HG03342 (cell line): ENCODE results near the gene TMEM91.
A peak's percentile ranks its signal among the peaks of the same experiment; 100 is the strongest.
"Not testable (repeated sequence)": the region's sequence is repeated elsewhere in the genome, so short reads cannot be mapped to it uniquely, and the experiment has no call there.

Experiments used
- ATAC-seq: cut with Tn5 transposase; IDR thresholded peaks from one replicate; pipeline ENCODE4 v1.9.1; 2021; ENCODE audit warnings: mild to moderate bottlenecking, moderate library complexity; ENCODE audit not compliant: unreplicated experiment

The TMEM91 gene

DNA sequence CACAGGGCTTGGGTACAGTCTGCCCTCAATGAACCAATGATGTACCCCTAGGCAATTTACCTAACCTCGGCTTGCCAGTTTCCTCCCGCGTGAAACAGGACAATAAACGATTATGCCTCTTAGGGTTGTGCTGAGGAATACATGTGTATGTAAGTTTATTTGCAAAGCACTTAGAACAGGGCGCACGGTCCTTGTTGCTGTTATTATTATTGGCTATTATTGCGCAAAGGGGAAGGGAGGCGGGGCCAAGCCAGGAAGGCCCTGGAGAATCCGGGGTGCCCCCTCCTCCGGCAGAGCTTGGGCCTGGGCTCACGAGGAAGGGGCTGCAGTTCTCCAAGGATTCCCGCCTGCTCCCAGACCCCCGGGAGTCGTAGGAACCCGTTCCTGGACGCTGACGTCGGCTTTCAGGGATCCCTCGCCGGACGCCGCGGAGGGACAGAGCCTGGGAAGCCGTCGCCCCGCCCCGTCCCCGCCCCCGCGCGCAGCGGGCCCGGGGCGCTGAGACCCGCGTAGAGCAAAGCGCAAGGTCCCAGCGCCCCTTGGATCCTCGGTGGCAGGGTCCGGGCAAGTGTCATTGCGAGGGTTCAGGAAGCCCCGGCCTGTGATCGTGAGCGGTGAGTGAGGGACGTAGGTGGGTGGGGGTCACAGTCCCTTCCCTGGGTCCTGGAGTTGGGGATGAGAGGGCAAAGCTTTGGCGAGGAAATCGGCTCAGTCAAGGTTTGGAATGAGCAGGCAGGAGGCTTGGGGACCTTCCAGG, at the start of gene TMEM91:
TSS of gene TMEM91 (plus strand) at position 293 of the 757 bp plus-strand sequence. CDS start 1,777 bp downstream, outside the sequence.
- no peak for ATAC-seq

DNA sequence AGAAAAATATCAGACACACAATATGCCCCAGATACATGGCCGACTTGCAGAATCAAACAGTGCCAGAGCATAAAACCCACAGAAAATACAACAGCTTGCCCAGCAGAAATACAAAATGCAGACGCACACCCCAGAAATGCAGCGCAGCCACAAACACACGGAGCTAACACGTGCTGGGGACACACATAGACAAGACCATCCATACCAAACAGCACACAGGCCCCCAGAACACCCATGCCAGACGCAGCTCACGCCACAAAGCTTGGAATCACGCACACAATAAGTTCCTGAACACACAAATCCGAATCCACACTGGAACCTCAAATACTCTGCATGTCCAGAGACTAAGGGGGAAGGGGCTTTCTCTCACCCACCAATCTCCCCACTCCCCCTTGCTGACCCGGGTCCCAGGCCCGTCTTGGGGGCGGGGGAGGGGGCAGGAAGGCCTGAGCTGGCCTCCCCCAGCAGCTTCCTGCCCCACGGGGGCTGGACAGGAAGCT, 49.2 kb upstream of the TMEM91 start:
- no peak for ATAC-seq

DNA sequence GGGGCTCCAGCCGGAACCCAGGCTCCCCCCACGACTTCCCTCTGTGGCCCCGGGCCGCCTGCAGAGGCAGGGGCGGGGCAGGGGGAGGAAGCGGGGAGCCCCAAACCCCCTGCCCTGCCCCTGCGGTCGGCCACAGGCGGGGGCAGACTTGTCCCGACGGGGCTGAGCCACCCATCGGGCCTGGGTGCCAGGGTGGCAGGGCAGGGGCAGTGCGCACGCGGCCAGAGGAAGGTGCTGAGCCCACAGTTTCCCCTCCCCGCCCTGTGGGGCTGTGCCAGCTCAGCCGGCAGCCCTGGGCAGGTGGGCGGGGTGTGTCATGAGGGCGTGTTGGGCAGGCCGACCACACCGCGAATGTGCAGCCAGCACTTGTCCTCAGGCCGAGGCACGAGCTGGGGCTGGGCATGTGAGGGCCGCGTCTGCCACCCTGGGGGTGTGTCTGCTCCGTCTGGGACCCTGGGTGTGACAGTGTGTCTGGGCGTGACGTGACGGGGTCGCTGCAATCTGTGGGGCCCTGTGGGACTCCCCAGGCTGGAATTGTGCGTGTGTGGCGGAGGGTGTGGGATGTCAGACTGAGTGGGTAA, 48.7 kb upstream of the TMEM91 start:
- ATAC-seq, result peak; percentile 36

DNA sequence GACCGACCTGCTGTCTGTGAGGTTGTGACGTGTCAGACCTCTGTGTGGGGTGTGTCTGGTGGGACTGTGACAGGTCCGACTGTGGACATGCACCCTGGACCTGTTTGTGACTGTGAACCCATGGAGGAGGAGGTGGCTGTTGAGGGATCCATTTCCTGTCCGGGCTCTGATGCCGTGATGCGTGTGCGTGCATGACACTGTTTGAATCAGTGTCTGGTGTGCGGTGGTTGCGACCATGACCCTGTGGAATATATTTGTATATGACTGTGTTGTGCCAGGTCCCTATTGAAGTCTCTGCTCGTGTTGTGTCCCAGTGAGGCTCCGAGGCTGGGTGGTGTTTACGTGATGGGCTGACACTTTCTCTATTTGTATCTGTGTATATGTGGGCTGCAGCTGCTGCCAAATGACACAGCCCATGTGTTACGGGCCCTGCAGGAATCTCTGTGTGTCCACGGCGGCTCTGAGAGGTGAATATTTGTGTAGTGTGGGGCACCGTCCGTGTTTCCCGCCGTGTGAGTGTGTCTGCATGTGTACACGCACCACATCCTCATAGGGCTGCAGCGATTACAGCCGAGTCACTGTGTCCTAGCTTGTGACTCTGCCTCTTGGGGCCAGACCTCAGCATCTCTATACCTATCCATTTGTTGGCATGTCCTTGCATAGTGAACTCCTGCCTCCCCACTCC, 48.0 kb upstream of the TMEM91 start:
- peak; percentile 16 for ATAC-seq

DNA sequence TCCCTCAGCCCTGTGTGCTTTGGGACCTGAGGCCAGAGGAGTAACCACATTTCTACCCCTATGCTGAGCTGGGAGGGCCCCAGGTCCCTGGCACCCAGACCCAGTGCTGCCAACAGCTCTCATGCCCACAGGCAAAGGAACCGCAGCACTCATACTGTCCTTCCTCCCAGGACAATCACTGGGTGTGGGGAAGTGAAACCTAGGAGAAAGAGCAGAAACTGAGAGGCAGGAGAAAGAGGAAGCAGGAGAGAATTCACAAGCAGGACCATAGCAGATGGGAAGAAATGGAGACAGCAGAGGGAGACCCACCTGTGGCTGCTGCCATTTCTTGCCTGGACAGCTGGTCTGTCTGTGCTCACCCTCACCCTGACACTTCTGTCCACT, 47.5 kb upstream of the TMEM91 start:
- peak; percentile 7 for ATAC-seq

DNA sequence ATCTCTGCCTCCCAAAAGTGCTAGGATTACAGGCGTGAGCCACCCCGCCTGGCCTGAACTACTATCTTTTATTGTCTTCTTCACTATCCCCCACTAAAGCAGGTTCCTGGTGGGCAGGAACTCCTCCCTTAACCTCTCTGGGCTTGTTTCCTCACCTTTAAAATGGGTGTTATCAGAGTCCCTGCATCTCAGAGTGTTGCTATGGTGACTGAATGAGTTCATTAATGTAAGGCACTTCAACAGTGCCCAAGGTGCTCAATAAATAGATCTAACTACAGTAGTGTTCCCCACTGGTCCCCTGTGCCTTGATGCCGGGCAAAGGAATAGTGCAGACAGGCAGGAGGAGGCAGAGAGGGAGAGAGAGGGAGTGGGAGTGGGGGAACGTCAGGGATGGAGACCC, 45.9 kb upstream of the TMEM91 start:
- ATAC-seq, result no peak

DNA sequence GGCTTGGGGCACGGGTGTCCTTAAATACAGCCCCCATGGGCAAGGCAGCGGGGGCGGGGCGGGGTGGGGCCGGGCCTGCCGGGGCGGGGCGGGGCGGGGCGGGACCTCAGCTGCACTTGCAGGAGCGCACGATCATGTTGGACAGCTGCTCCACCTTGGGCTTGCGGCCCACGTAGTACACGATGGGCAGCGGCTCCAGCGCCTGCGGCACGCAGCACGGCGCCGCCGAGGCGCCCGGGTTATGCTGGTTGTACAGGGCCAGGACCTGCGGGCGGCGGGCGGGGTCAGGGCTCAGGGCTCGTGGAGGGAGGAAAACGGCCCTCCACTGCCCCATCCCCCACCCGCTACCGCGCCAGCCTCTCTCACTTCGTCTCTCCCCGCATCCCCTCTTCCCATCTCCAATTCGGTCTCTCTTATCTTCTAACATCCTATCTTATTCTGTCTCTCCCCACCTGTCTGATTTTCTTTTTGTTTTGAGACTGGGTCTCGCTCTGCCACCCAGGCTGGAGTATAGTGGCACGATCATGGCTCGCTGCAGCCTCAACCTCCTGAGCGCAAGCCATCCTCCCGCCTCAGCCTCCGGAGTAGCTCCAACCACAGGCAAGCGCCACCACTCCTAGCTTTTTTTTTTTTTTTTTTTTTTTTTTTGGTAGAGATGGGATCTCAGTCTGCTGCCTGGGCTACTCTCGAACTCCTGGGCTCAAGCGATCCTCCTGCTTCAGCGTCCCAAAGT, 45.2 kb upstream of the TMEM91 start:
- no peak for ATAC-seq

DNA sequence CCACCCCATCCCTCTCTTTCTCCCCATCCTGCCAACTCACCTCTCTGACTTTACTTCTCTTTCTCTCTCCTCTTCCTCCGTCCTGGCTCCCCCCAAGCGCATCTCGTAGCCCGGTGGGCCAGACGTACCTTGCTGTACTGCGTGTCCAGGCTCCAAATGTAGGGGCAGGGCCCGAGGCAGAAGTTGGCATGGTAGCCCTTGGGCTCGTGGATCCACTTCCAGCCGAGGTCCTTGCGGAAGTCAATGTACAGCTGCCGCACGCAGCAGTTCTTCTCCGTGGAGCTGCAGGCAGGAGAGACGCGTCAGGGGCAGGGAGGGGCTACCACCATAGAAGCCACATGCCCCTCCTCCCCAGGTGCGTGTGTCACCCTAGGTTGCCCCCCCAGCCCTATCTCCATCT, 44.3 kb upstream of the TMEM91 start:
- no peak for ATAC-seq

GRCh38 chr19:41332468-41332867, 43.9 kb upstream of the TMEM91 start:
- no peak for ATAC-seq

GRCh38 chr19:41334793-41335192, 41.5 kb upstream of the TMEM91 start:
- no peak for ATAC-seq

- no peak for ATAC-seq
Observed at GRCh38 chr19:41335467-41335866, 40.9 kb upstream of the TMEM91 start.

GRCh38 chr19:41339936-41340335, 36.4 kb upstream of the TMEM91 start:
- ATAC-seq, result no peak

- ATAC-seq, result no peak
Observed at GRCh38 chr19:41341669-41342490, 34.5 kb upstream of the TMEM91 start.

GRCh38 chr19:41344162-41344561, 32.2 kb upstream of the TMEM91 start:
- no peak for ATAC-seq

DNA sequence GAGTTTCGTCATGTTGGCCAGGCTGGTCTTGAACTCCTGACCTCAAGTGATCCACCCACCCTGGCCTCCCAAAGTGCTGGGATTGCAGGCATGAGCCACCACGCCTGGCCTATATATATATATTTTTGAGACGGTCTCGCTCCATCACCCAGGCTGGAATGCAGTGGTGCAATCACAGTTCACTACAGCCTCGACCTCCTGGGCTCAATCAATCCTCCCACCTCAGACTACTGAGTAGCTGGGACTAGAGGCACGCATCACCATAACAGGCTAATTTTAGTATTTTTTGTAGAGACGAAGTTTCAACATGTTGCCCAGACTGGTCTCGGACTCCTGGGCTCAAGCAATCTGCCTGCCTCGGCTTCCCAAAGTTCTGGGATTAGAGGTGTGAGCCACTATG, 29.4 kb upstream of the TMEM91 start:
- not testable (repeated sequence) for ATAC-seq

- no peak for ATAC-seq
Observed at GRCh38 chr19:41350735-41351338, 25.5 kb upstream of the TMEM91 start.

- peak; percentile 35 for ATAC-seq
Observed at GRCh38 chr19:41351339-41352245, 24.7 kb upstream of the TMEM91 start.

DNA sequence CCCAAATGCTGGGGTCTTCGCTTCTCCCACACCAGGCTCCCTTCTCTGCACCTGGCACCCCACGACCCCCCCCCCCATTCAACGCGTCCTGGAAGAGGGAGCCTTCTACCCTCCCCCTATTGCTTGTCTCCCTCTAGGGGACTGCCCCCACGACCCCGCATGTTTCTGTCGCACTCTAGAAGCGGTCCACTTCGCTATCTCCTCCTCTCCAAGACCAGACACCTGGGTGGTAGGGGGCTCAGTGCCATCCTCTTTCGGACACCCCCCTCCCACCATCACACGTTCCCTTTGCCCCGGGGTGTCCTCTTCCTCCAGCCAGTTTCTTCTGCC, 24.1 kb upstream of the TMEM91 start:
- no peak for ATAC-seq
